Keratinocyte (primary cell): Measurements from ENCODE around the gene TSPEAR.

Experiments
- CTCF ChIP-seq, 3 experiments: IDR thresholded peaks in 1 of 3; conservative IDR thresholded peaks in 1 of 3; optimal IDR thresholded peaks in 1 of 3; 2 replicates in 2 of 3; 3 replicates in 1 of 3; pipeline versions ENCODE3 to v1.5.1; 2011; ENCODE audit warnings: low read length in 3 of 3, mild to moderate bottlenecking in 3 of 3, moderate library complexity in 2 of 3, control low read depth in 1 of 3, inconsistent platforms in 1 of 3; ENCODE audit not compliant: insufficient read depth in 2 of 3; ENCODE audit errors: extremely low read depth in 1 of 3
- EZH2 ChIP-seq: IDR thresholded peaks from one replicate; pipeline ENCODE4 v1.6.1; 2012; ENCODE audit warnings: inconsistent platforms, mild to moderate bottlenecking, low read length, moderate library complexity

- no peak for TF ChIP-seq EZH2
- no peak for TF ChIP-seq CTCF (optimal IDR thresholded peaks at IDR 0.05 in 1 of 3, IDR thresholded peaks at IDR 0.05 in 1 of 3, conservative IDR thresholded peaks at IDR 0.05 in 1 of 3; ENCODE audit: extremely low read depth in 1 of 3, insufficient read depth in 2 of 3, low read length in 3 of 3)
These were observed 213.7 kb downstream of the TSPEAR start for GRCh38 chr21:44497703-44498126.
